Ovary (tissue), 9 donors: Measurements from ENCODE around the gene FAM219A. TPM values are rescaled to one million over a fixed set of nuclear protein-coding genes. Genes with fewer than 3 reads are reported as not detected.
"Not testable (repeated sequence)": the region's sequence is repeated elsewhere in the genome, so short reads cannot be mapped to it uniquely, and the experiment has no call there.

Experiments
- DNase-seq, 5 donors: peaks; one replicate each; pipeline ENCODE4 v3.0.0-alpha.2; 2019 to 2020
- H3K27ac ChIP-seq, 2 donors: fragments of 200-600 bp; one replicate each; pipeline versions ENCODE4 v1.5.1 to v1.8.0; 2019 to 2022
- H3K27me3 ChIP-seq: fragments of 200-600 bp; one replicate; pipeline ENCODE4 v1.8.0; 2022
- H3K36me3 ChIP-seq: fragments of 200-600 bp; sonication (generic); one replicate; pipeline ENCODE4 v1.5.1; 2019
- H3K4me1 ChIP-seq: one replicate; pipeline ENCODE4 v1.8.1; 2013; ENCODE audit warnings: mild to moderate bottlenecking, moderate library complexity; ENCODE audit not compliant: insufficient read depth
- H3K4me3 ChIP-seq: fragments of 200-600 bp; sonication (generic); one replicate; pipeline ENCODE4 v1.5.1; 2017
- H3K9me3 ChIP-seq, 2 donors: fragments of 200-600 bp in 1 of 2; sonication (generic) in 1 of 2; one replicate each; pipeline versions ENCODE4 v1.5.1 to v1.8.1; 2013 to 2019; ENCODE audit warnings: mild to moderate bottlenecking in 1 of 2, moderate library complexity in 1 of 2
- EP300 ChIP-seq: sonication (generic); formaldehyde crosslinking; IDR thresholded peaks from one replicate; pipeline ENCODE4 v1.6.1; 2017; ENCODE audit warnings: antibody characterized with exemption
- POLR2A ChIP-seq: fragments of 450-650 bp; IDR thresholded peaks from one replicate; pipeline ENCODE4 v1.6.1; 2017; ENCODE audit warnings: antibody characterized with exemption, mild to moderate bottlenecking, moderate library complexity
- WGBS, 3 donors: extraction: QIAGEN DNeasy Blood & Tissue Kit in 1 of 3; methylation state at CpG; one replicate each; pipeline versions ENCODE4 v1.1.5 to v1.1.7; 2013 to 2017; 5-methylcytosine and 5-hydroxymethylcytosine counted together
- intact Hi-C, 4 donors: fragments of 100-400 bp; cut with DNase I; formaldehyde crosslinking; loops; one replicate each; pipeline versions ENCODE4 v1.11.0 to v1.15.1; 2022 to 2023
- polyA plus RNA-seq, 2 donors: library from polyadenylated mRNA; stranded (reverse); fragments of 200-250 nt in 1 of 2; fragments of 350-450 nt in 1 of 2; fragmentation: Illumina TruSeq in 1 of 2; extraction: RNeasy Lipid Tissue Mini Kit (QIAGEN cat#74804) in 1 of 2; gene quantifications; one replicate each; pipeline ENCODE4 v1.2.3, GENCODE V29; 2013 to 2014
- total RNA-seq, 7 donors: library from RNA; depleted of rRNA in 2 of 7; stranded (reverse); fragments of >200 nt in 2 of 7; fragmentation: NEBNext Ultra II Directional in 3 of 7; extraction: Animal tissue kit (Norgen Biotek cat#: 25700) in 3 of 7; gene quantifications; one replicate each; pipeline versions ENCODE4 v1.1.0 to v1.2.4, GENCODE V29; 2016 to 2023
- TF ChIP-seq, protein P1 (sequence below), 3 donors: fragments of 450-650 bp in 2 of 3; fragments of 200-600 bp in 1 of 3; IDR thresholded peaks; one replicate each; pipeline versions ENCODE4 v1.5.1 to v1.8.0; 2016 to 2022; ENCODE audit warnings: antibody characterized with exemption in 3 of 3, mild to moderate bottlenecking in 1 of 3
- donor health status: DM: no; HTN: no; CAD: no; lungs with moderate emphysema.
- donor health status: DM: no; HTN: no; CAD: no.
- donor health status: Bipolar disorder and iron deficiency.
- donor health status: DM: yes; HTN: yes; CAD: no.
- donor health status: DM: no; HTN: no; CAD: no.
- donor health status: DM: yes; HTN: yes; CAD: no.

Gene FAM219A
- total and polyA plus RNA-seq, 9 donors = 5.2 to 24.7 (median 15.2) TPM

DNA sequence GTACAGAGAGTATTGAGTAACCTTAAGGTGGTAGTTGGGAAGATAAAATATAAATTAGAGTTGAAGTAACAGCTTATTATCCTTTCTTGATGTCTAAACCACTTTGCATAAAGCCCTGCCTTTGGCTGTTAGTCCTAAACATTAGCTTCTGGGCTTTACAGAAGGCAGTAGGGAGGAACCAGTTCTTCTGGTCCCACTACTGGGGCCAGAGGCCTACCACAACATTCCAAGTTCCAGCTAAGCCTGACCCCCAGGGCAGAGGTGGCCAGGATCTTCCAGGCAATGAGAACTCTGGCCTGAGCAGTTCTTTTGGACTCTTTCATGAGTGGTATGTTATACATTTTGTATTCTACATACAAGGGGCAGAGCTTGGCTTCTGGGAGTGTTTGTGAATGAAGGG lies 26.3 kb upstream of the FAM219A start:
- no peak for DNase-seq
- Histone ChIP-seq H3K27ac (no peak overlapping the region), H3K27me3 (no peaks in the 10 kb centered on the region), H3K36me3 (no peaks in the 10 kb centered on the region), H3K9me3 (no peaks in the 10 kb centered on the region), H3K4me3 (no peak overlapping the region), H3K4me1 (no peaks in the 10 kb centered on the region)
- TF ChIP-seq POLR2A = no peak
- TF ChIP-seq, protein P1, sequence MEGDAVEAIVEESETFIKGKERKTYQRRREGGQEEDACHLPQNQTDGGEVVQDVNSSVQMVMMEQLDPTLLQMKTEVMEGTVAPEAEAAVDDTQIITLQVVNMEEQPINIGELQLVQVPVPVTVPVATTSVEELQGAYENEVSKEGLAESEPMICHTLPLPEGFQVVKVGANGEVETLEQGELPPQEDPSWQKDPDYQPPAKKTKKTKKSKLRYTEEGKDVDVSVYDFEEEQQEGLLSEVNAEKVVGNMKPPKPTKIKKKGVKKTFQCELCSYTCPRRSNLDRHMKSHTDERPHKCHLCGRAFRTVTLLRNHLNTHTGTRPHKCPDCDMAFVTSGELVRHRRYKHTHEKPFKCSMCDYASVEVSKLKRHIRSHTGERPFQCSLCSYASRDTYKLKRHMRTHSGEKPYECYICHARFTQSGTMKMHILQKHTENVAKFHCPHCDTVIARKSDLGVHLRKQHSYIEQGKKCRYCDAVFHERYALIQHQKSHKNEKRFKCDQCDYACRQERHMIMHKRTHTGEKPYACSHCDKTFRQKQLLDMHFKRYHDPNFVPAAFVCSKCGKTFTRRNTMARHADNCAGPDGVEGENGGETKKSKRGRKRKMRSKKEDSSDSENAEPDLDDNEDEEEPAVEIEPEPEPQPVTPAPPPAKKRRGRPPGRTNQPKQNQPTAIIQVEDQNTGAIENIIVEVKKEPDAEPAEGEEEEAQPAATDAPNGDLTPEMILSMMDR (IDR thresholded peaks at IDR 0.05) = no peak
- no peak for TF ChIP-seq EP300
- intact Hi-C loops = loop anchor here in 1 of 4 donors (5.0 kb wide), 1 partner anchor 62 kb away; no protein-coding TSS in a partner anchor

DNA sequence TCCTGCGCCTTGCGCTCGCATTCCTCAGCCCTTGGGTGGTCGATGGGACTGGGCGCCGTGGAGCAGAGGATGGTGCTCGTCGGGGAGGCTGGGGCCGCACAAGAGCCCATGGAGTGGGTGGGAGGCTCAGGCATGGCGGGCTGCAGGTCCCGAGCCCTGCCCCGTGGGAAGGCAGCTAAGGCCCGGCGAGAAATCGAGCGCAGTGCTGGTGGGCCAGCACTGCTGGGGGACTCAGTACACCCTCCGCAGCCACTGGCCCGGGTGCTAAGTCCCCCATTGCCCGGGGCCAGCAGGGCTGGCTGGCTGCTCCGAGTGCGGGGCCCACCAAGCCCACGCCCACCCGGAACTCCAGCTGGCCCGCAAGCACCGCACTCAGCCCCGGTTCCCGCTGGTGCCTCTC lies 24.4 kb upstream of the FAM219A start:
- intact Hi-C loops, DNase-seq, H3K4me3 ChIP-seq, H3K36me3 ChIP-seq, H3K27me3 ChIP-seq, H3K27ac ChIP-seq, H3K4me1 ChIP-seq, H3K9me3 ChIP-seq: not testable (repeated sequence)
- 94 to 96% (median 94%) methylated on average over 22 to 25 of the region's 27 CpGs for WGBS, 3 donors

DNA sequence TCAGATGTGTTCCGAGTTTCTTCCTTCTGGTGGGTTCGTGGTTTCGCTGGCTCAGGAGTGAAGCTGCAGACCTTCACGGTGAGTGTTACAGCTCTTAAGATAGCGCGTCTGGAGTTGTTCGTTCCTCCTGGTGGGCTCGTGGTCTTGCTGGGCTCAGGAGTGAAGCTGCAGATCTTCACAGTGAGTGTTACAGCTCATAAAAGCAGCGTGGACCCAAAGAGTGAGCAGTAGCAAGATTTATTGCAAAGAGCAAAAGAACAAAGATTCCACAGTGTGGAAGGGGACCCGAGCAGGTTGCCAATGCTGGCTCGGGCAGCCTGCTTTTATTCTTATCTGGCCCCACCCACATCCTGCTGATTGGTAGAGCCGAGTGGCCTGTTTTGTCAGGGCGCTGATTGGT lies 23.2 kb upstream of the FAM219A start:
- 69 to 71% (median 70%) methylated on average over 13 of the region's 13 CpGs for WGBS, 3 donors
- H3K27ac ChIP-seq, H3K27me3 ChIP-seq, H3K4me1 ChIP-seq, DNase-seq, H3K9me3 ChIP-seq, H3K4me3 ChIP-seq, intact Hi-C loops, H3K36me3 ChIP-seq: not testable (repeated sequence)

DNA sequence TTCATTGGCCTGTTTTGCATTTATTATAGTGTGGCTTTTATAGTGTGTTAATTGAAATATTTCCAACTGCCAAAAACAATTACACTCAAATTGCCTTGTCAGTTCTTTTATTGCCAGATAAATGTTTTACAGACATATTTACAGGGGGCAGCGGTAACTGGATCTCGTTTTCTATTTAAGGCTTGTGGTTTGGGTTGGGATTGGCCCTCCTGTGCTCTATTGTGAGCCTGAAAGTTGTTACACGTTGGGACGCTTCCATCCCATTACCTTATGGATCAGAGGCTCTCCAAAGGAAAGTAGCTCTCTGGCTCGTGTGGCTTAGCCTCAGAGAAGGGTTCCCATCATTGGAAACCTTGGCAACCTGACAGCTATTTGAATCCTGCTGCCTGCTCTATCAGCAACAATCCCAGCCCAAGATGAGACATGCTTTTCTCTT lies 21.1 kb upstream of the FAM219A start:
- Histone ChIP-seq H3K4me3 (no peak overlapping the region), H3K27me3 (no peaks in the 10 kb centered on the region), H3K9me3 (no peaks in the 10 kb centered on the region), H3K36me3 (no peaks in the 10 kb centered on the region), H3K4me1 (no peaks in the 10 kb centered on the region), H3K27ac (no peak overlapping the region)
- TF ChIP-seq, protein P1 (IDR thresholded peaks at IDR 0.05) = no peak
- no peak for TF ChIP-seq POLR2A
- TF ChIP-seq EP300 = no peak
- 31 to 45% (median 34%) methylated on average over 5 of the region's 5 CpGs for WGBS, 3 donors
- DNase-seq = no peak
- intact Hi-C loops = no loop called here

DNA sequence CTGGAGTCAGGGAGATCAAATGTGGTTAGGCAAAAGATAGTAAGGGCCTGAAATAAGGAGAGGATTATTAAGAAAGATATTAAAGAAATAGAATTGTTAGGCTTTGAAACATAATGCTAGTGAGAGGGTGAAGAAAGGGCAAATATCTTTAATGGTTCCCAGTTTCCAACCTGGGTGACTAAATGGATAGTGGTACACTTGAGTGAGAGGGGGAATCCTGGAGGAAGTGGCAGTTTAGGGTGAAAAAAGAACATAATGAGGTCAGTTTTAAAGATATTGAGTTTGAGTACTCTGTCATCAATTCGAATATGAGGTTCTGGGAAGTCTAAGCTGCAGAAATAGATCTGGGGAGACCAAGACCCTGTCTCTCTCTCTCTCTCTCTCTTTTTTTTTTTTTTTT lies 19.2 kb upstream of the FAM219A start:
- Histone ChIP-seq H3K27ac (no peak overlapping the region), H3K4me3 (no peak overlapping the region), H3K9me3 (no peaks in the 10 kb centered on the region), H3K36me3 (no peaks in the 10 kb centered on the region), H3K27me3 (no peaks in the 10 kb centered on the region), H3K4me1 (no peaks in the 10 kb centered on the region)
- TF ChIP-seq EP300 (no peak), POLR2A (no peak)
- TF ChIP-seq, protein P1 (IDR thresholded peaks at IDR 0.05) = no peak
- DNase-seq = no peak
- WGBS, 3 donors = 79 to 83% (median 81%) methylated on average over 1 of the region's 1 CpG
- intact Hi-C loops = no loop called here

DNA sequence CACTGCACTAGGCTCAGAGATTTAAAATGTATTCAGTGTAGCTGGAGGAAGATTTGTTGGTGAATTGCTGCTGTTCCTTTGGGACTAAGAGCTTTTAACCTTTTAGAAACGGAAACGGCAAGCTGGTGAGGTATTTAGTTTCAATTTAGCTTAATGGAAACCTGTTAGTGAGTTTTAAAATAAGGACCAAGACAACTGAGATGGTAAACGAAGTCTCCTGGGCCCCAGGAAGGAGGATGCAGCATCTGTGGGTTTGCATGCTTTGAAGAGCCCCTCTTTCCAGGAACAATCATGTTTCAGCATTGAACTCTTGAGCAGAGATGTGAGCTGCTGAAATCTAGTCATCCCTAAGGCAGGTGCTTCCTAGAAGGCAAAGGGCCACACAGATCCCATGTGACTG lies 16.7 kb upstream of the FAM219A start:
- 38 to 59% (median 53%) methylated on average over 3 of the region's 3 CpGs for whole genome bisulfite sequencing, 3 donors
- Histone ChIP-seq H3K4me1 (no peaks in the 10 kb centered on the region), H3K27ac (no peak overlapping the region), H3K9me3 (no peaks in the 10 kb centered on the region), H3K27me3 (no peaks in the 10 kb centered on the region), H3K4me3 (no peak overlapping the region), H3K36me3 (no peaks in the 10 kb centered on the region)
- no peak for DNase-seq
- TF ChIP-seq POLR2A = no peak
- TF ChIP-seq, protein P1 (IDR thresholded peaks at IDR 0.05) = no peak
- TF ChIP-seq EP300 = no peak
- intact Hi-C loops = no loop called here
